ENCODE data around the gene SLC7A14.

SLC7A14 gene

DNA sequence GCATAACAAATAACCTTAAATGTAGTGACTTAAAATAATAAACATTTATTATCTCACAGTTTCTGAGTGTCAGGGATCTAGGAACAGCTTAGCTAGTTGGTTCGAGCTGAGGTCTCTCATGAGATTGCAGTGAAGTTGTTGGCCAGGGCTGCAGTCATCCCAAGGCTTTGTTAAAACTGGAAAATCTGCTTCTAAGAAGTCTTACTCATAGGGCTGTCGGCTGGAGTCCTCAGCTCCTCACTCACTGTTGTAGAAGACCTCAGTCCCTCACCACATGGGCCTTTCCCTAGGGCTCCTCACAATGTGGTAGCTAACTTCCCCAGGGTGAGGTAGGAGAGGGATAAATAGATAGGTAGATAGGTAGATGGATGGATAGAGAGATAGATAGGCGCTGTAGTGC lies 20.8 kb upstream of the SLC7A14 start:
- H3K4me3 ChIP-seq, result no peak overlapping the region
- no peaks in the 10 kb centered on the region for H3K4me1 ChIP-seq
- in situ Hi-C loops (cut with MboI; ENCODE audit: low sequenced_read_pairs), result no loop called here
- H3K36me3 ChIP-seq (replicated peaks), result no peaks in the 10 kb centered on the region
- no peak for DNase-seq (ENCODE audit: low spot score in 2 of 2)
- H3K9me3 ChIP-seq, result no peaks in the 10 kb centered on the region
- H3K27me3 ChIP-seq (ENCODE audit: low read depth), result no peaks in the 10 kb centered on the region

DNA sequence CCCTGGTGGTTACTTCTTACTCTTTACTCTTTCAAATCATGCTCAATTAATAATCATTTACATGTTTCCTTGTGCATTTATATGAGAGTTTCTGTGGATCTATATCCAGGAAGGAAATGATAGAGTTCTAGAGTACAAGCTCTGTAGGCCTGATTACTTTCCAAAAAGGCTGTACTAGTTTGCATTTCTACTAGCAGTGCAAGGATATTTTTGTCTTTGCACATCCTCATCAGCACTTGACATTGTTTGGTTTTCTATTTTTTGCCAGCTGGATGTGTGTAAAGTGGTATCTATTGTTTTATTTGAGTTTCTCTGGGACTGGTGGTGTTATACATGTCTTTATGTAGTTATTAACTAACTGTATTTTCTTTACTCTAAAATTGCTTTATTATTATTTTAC lies 19.6 kb upstream of the SLC7A14 start:
- Histone ChIP-seq H3K9me3 (no peaks in the 10 kb centered on the region), H3K4me1 (no peaks in the 10 kb centered on the region), H3K27me3 (ENCODE audit: low read depth) (no peaks in the 10 kb centered on the region), H3K4me3 (no peak overlapping the region), H3K36me3 (replicated peaks) (no peaks in the 10 kb centered on the region)
- in situ Hi-C loops (cut with MboI; ENCODE audit: low sequenced_read_pairs), result no loop called here
- no peak for DNase-seq (ENCODE audit: low spot score in 2 of 2)

DNA sequence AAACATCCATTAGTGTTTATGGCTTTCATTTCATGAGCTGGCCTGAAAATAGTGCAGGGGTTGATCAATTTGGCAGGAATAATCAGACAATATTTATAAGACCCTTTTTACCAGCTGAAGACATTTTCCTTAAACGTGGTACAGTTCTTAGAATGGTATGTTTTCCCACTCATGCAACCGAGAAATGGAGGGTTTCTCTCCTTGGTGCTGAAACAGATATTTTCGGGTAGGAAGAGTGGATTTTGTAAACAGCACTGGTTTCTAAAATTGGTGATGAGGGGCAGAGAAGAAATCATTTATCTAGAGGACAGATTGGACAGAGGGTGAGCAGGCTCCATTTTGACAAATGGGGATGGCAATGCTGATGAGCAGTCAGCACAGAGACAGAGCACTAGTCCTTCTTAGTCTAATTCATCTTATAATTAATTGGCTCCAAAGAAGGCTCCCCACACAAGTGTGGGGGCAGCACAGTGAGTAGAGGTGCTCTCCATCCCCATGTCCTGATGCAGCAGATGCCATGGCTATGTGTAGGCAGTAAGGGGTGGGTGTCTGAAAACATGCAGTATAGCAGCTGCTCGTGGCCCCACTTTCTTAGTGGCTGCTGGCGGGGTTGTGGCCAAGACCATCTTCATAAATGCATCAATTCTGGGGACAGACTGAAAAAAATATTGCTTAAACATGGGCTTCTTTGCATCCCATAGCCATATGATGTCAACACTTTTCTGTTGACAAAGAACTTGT lies 18.1 kb upstream of the SLC7A14 start:
- in situ Hi-C loops (cut with MboI; ENCODE audit: low sequenced_read_pairs), result no loop called here
- Histone ChIP-seq H3K27me3 (ENCODE audit: low read depth) (no peaks in the 10 kb centered on the region), H3K4me3 (no peak overlapping the region), H3K4me1 (no peaks in the 10 kb centered on the region), H3K36me3 (replicated peaks) (no peaks in the 10 kb centered on the region), H3K9me3 (no peaks in the 10 kb centered on the region)
- DNase-seq (ENCODE audit: low spot score in 2 of 2), result no peak

DNA sequence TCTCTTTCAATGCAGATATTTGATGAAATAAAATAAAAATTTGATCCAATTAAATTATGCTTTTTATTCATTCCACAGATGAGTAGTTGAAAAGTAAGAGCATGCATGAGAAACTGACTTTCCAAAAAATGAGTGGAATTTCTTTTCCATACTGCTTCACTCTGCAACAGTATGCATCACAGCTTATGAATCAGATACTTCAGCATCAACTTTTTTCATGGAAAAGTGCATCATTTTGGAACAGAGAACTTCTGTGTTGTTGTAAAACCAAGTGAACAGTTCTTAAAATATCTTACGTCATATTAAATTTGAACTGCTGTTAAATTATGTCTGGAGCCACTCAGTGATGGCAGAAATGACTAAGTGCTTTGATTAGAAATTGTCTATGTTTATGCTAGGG lies 16.7 kb upstream of the SLC7A14 start:
- H3K4me3 ChIP-seq, result no peak overlapping the region
- DNase-seq (ENCODE audit: low spot score in 2 of 2), result no peak
- H3K27me3 ChIP-seq (ENCODE audit: low read depth), result no peaks in the 10 kb centered on the region
- no peaks in the 10 kb centered on the region for H3K36me3 ChIP-seq (replicated peaks)
- no peaks in the 10 kb centered on the region for H3K4me1 ChIP-seq
- in situ Hi-C loops (cut with MboI; ENCODE audit: low sequenced_read_pairs), result no loop called here
- H3K9me3 ChIP-seq, result no peaks in the 10 kb centered on the region

DNA sequence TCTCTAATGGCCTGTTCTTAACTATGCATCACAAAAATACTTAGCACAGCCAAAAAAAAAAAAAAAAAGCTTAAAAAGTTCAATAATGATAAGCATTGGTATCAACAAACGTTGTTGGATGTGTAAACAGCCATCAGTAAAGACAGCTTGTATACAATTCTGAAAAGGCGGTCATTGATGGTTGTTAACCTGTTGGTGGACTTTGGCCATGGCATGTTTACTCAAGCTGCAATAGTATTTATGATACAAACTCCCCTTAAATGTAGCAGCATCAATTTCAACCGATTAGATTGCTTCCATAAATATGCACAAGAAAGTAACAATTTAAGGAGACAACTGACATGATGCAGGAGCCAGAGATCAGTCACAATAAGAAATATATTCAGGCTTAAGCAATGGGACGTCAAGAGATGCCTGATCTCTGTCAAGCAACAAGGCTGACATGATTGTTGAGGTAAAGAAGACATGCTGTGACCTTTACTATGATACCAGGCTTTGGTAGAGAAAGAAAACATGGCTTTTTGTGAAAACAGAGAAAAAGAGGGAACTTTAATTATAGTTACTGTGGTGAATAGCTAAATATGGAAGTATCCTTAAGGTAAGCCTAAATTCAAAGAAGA lies 14.2 kb upstream of the SLC7A14 start:
- Histone ChIP-seq H3K36me3 (replicated peaks) (no peaks in the 10 kb centered on the region), H3K4me3 (no peak overlapping the region), H3K27me3 (ENCODE audit: low read depth) (0 out of 2 replicates have a peak, but pooled peaks cover 2% of the 10 kb centered on the region), H3K9me3 (no peaks in the 10 kb centered on the region), H3K4me1 (no peaks in the 10 kb centered on the region)
- DNase-seq (ENCODE audit: low spot score in 2 of 2), result no peak
- in situ Hi-C loops (cut with MboI; ENCODE audit: low sequenced_read_pairs), result no loop called here

DNA sequence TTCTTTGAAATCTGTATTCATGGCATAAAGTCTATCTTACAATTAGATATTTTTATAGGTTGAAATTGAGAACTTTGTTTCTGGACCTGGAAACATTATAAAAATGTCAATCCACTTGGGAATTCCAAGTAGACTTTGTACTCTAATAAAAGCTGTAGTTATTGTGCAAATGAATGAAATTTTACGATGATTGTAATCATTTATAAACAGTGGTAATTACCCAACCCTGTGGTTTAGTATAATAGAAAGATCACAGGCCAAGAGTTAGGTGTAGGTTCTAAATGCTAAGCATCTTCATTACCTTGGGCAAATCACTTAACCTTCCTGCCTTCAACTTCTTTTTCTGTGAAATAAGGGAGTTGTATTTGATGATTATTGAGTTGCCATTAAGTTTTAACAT lies 13.2 kb upstream of the SLC7A14 start:
- DNase-seq (ENCODE audit: low spot score in 2 of 2), result no peak
- in situ Hi-C loops (cut with MboI; ENCODE audit: low sequenced_read_pairs), result no loop called here
- H3K27me3 ChIP-seq (ENCODE audit: low read depth), result 0 out of 2 replicates have a peak, but pooled peaks cover 2% of the 10 kb centered on the region
- no peaks in the 10 kb centered on the region for H3K36me3 ChIP-seq (replicated peaks)
- H3K4me3 ChIP-seq, result no peak overlapping the region
- H3K9me3 ChIP-seq, result no peaks in the 10 kb centered on the region
- H3K4me1 ChIP-seq, result no peaks in the 10 kb centered on the region

DNA sequence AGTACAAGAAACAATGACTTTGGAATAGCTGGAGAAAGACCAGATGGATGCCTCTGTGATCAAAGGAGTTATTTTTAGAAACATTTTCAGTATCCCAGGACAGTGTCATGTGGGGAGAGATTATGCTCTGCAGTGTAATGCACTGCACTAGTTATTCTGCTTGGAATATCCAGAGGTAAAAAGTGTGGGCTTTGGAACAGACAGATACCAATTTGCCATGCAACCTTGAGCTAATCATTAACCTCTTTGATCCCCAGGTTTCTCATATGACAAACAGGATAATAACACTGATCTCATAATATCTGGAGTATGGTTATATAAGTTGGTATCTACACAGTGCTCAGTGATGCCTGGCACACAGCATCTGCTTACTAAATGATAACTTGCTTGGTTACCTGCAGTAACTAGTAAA lies 12.2 kb upstream of the SLC7A14 start:
- no peak for DNase-seq (ENCODE audit: low spot score in 2 of 2)
- H3K36me3 ChIP-seq (replicated peaks), result no peaks in the 10 kb centered on the region
- H3K27me3 ChIP-seq (ENCODE audit: low read depth), result 0 out of 2 replicates have a peak, but pooled peaks cover 2% of the 10 kb centered on the region
- H3K9me3 ChIP-seq, result no peaks in the 10 kb centered on the region
- no peaks in the 10 kb centered on the region for H3K4me1 ChIP-seq
- no peak overlapping the region for H3K4me3 ChIP-seq
- in situ Hi-C loops (cut with MboI; ENCODE audit: low sequenced_read_pairs), result no loop called here

DNA sequence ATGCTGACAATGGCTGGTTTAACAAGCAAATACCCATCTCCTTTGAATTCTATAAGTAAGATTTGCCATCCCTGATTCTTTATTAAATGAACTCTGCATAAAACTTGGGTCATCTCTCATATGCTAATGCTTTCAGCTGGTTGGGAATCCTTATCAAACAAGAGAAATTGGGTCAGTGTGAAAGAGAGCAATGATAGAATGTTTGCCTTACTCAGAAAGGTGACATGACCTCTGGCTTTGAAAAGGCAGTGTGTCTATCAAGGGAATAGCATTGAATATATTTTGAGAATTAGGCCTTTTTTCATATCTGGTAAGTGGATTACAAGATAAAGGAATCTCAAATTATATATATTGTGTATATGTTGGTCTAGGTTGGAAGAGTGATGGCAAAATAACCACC lies 8.7 kb upstream of the SLC7A14 start:
- Histone ChIP-seq H3K4me3 (no peak overlapping the region), H3K36me3 (replicated peaks) (no peaks in the 10 kb centered on the region), H3K4me1 (no peaks in the 10 kb centered on the region), H3K9me3 (no peaks in the 10 kb centered on the region), H3K27me3 (ENCODE audit: low read depth) (peaks cover 2% of the 10 kb centered on the region; the same call in 1 of the 2 replicates)
- in situ Hi-C loops (cut with MboI; ENCODE audit: low sequenced_read_pairs), result no loop called here
- peak in 1 of 2 experiments; percentile 19 for DNase-seq (ENCODE audit: low spot score in 2 of 2)

DNA sequence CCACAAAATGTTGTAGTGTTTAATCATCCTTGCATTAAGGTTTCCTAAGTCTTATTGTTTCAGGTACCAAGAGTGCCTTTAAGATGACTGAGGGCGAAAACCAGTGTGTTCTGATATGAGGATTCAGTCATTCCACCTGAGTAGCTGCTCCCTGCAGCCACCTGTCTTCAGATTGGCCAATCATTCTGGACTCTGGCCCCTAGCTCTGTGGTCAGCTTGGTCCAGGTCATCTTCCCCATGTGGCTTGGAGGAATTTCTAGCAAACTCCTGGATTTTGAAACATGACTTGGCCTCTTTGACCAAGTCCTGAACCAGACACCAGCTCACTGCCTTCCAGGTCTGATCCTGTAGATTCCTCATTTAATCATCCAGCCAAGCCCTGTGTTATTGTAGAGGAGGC lies 7.8 kb upstream of the SLC7A14 start:
- Histone ChIP-seq H3K36me3 (replicated peaks) (no peaks in the 10 kb centered on the region), H3K4me3 (no peak overlapping the region), H3K4me1 (no peaks in the 10 kb centered on the region), H3K27me3 (ENCODE audit: low read depth) (peaks cover 4% of the 10 kb centered on the region), H3K9me3 (no peaks in the 10 kb centered on the region)
- DNase-seq (ENCODE audit: low spot score in 2 of 2), result no peak
- in situ Hi-C loops (cut with MboI; ENCODE audit: low sequenced_read_pairs), result no loop called here

DNA sequence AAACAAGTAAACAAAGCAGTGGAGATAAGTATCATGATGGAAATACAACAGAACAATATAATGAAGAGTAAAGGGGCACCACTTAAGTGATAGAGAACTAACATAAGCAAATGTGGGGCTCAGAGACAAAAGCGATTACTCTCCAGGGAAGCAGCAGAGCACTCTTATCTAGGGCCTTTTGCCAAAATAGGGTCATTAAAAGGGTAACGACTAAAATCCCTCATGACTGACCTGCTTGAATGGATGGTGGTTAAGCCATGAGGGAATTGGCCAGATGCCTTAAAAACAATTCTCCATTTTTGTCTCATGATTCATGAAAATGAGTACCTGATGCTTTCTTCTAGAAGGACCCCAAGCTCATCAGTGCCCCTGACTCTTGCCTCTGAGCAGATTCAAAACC lies 3.2 kb upstream of the SLC7A14 start:
- Histone ChIP-seq H3K36me3 (replicated peaks) (no peaks in the 10 kb centered on the region), H3K4me1 (no peaks in the 10 kb centered on the region), H3K27me3 (ENCODE audit: low read depth) (peaks cover 20% of the 10 kb centered on the region), H3K4me3 (no peak overlapping the region), H3K9me3 (no peaks in the 10 kb centered on the region)
- no peak for DNase-seq (ENCODE audit: low spot score in 2 of 2)
- in situ Hi-C loops (cut with MboI; ENCODE audit: low sequenced_read_pairs), result no loop called here

DNA sequence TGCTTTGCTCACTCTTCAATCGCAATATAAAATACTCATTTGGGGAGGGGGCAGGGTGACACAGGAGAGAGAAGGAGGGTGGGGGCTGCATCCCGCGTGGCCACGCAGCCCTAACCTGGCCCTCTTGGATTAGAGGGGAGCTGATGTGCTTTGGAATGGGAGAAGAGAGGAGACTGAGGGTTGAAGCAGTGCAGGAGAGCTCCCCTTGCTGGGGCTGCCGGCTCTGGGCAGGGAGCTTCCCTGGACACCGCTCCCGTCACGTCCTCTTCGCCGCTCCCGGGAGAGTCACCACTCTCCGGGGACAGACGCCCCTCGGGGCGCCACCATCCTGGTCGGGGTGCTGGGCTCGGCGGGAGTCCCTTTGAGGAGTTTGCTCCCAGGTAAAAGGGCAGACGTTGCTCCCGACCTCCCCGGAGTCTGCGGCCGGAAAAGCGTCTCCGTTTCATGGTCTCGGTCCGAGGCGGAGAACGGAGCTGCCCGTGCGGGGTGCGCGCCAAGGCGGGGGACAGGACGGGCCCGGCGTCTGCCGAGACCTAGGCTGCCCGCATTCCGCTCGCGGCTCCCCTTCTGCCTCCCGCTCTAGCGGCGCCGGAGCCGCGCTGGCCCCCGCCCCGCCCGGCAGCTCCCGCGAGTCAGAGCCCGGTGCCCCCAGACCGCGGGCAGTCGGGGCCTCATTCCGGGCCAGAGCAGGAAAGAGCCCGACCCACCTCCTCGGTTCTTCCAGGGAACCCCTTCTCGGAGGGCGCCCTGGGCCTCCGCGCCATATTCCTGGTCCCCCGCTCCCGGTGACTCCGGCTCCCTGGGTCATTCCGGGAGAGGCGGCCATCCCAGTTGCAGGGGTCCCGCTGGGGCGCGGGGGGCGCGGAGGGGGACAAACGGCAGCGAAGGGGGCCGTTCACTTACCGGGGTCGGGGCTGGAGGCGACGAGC lies 603 bp downstream of the SLC7A14 start:
- Histone ChIP-seq H3K4me1 (no peaks in the 10 kb centered on the region), H3K36me3 (replicated peaks) (no peaks in the 10 kb centered on the region), H3K27me3 (ENCODE audit: low read depth) (peaks cover 31% of the 10 kb centered on the region), H3K4me3 (no peak overlapping the region), H3K9me3 (no peaks in the 10 kb centered on the region)
- DNase-seq (ENCODE audit: low spot score in 2 of 2), result no peak
- in situ Hi-C loops (cut with MboI; ENCODE audit: low sequenced_read_pairs), result no loop called here

DNA sequence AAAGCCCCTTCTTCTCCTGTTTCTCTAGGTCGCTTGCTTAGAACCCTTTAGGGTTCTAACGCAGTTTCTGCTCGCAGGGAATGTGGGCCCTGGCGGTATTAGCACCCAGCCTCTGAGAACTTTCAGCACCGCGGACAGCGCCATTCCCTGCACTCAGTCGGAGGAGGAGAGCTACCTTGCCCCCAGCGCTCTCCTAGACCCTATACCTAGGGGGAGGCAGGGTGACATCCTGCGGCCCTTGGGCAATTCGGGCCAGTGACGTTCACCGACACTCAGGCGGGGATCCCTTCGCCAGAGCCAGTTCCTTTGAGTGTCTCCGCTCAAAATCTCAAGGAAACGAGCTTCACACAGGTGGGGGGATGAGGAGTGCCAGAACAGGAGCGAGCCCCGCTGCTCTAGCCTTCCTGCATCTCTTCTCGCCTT lies 1.3 kb downstream of the SLC7A14 start:
- Histone ChIP-seq H3K9me3 (no peaks in the 10 kb centered on the region), H3K36me3 (replicated peaks) (no peaks in the 10 kb centered on the region), H3K27me3 (ENCODE audit: low read depth) (peaks cover 34% of the 10 kb centered on the region), H3K4me3 (no peak overlapping the region), H3K4me1 (no peaks in the 10 kb centered on the region)
- in situ Hi-C loops (cut with MboI; ENCODE audit: low sequenced_read_pairs), result no loop called here
- DNase-seq (ENCODE audit: low spot score in 2 of 2), result peak; percentile 59 to 90

DNA sequence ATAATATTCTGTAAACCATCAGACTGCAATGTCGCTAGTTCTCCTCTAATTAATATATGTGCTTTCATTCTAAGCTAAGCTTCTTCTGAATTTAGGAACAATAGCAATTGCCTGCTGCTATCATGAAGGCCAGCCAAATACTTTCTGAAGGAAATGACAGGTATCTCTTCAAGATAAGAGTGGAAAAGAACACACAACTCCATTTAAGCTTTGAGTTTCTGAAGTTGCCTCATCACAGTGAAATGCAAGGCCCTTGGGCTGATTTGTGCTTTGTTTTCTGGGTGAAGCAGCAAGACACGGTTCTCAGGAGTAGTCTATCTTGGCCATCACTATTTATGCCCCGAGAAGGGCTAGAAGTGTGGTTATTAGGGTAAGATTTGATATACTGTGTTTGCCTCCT lies 6.2 kb downstream of the SLC7A14 start:
- Histone ChIP-seq H3K4me1 (no peaks in the 10 kb centered on the region), H3K4me3 (no peak overlapping the region), H3K36me3 (replicated peaks) (no peaks in the 10 kb centered on the region), H3K27me3 (ENCODE audit: low read depth) (peaks cover 24% of the 10 kb centered on the region), H3K9me3 (no peaks in the 10 kb centered on the region)
- in situ Hi-C loops (cut with MboI; ENCODE audit: low sequenced_read_pairs), result no loop called here
- DNase-seq (ENCODE audit: low spot score in 2 of 2), result no peak

Measured in HAP-1 (cell line).